HL-60 (cell line): Measurements from ENCODE around the gene PPP1R3E.

ENCODE experiments used
- REST ChIP-seq: IDR thresholded peaks from 2 replicates; pipeline ENCODE4 v1.6.1; 2012; ENCODE audit warnings: low read depth; ENCODE audit not compliant: insufficient replicate concordance
- SPI1 ChIP-seq: IDR thresholded peaks from 2 replicates; pipeline ENCODE4 v1.6.1; 2012; ENCODE audit warnings: low read depth, mild to moderate bottlenecking, borderline replicate concordance

- TF ChIP-seq SPI1 (no peak), REST (no peak)
These were observed 5.6 kb downstream of the PPP1R3E start for GRCh38 chr14:23297096-23297495.
